HG03175 (cell line): ENCODE data around the gene C1orf226.

ENCODE experiments used
- ATAC-seq: cut with Tn5 transposase; IDR thresholded peaks from one replicate; pipeline ENCODE4 v1.9.1; 2021; ENCODE audit warnings: mild to moderate bottlenecking, moderate library complexity; ENCODE audit not compliant: unreplicated experiment

Gene C1orf226

GRCh38 chr1:162365284-162366020 is 16.1 kb upstream of the C1orf226 start:
- ATAC-seq = no peak

GRCh38 chr1:162366149-162366548 is 15.4 kb upstream of the C1orf226 start:
- no peak for ATAC-seq

- no peak for ATAC-seq
These were observed 14.9 kb upstream of the C1orf226 start for GRCh38 chr1:162366671-162367070.

- ATAC-seq = no peak
These were observed 14.5 kb upstream of the C1orf226 start for GRCh38 chr1:162367073-162367472.

GRCh38 chr1:162367772-162368171 is 13.8 kb upstream of the C1orf226 start:
- ATAC-seq = no peak

GRCh38 chr1:162368451-162368850 is 13.1 kb upstream of the C1orf226 start:
- no peak for ATAC-seq

GRCh38 chr1:162369571-162369970 is 12.0 kb upstream of the C1orf226 start:
- no peak for ATAC-seq

GRCh38 chr1:162370161-162370560 is 11.4 kb upstream of the C1orf226 start:
- ATAC-seq = no peak

GRCh38 chr1:162370721-162371120 is 10.8 kb upstream of the C1orf226 start:
- no peak for ATAC-seq

GRCh38 chr1:162371611-162372010 is 9.9 kb upstream of the C1orf226 start:
- ATAC-seq = no peak

- no peak for ATAC-seq
These were observed 9.1 kb upstream of the C1orf226 start for GRCh38 chr1:162372159-162373071.

GRCh38 chr1:162373072-162373427 is 8.5 kb upstream of the C1orf226 start:
- no peak for ATAC-seq

- no peak for ATAC-seq
These were observed 7.8 kb upstream of the C1orf226 start for GRCh38 chr1:162373541-162374260.

- ATAC-seq = no peak
These were observed 7.1 kb upstream of the C1orf226 start for GRCh38 chr1:162374406-162374805.

GRCh38 chr1:162375463-162375862 is 6.1 kb upstream of the C1orf226 start:
- no peak for ATAC-seq

- ATAC-seq = no peak
These were observed 4.8 kb upstream of the C1orf226 start, which contains the start of gene SPATA46 for GRCh38 chr1:162376691-162377090. TSS of gene SPATA46 (minus strand) at chr1:162376854. CDS start at chr1:162376790, 64 bp downstream.

GRCh38 chr1:162380061-162380846 is 1.3 kb upstream of the C1orf226 start:
- no peak for ATAC-seq

GRCh38 chr1:162381941-162382750 is 618 bp downstream of the C1orf226 start:
- ATAC-seq = no peak

GRCh38 chr1:162383091-162383490 is 1.6 kb downstream of the C1orf226 start:
- no peak for ATAC-seq

- no peak for ATAC-seq
These were observed 2.0 kb downstream of the C1orf226 start for GRCh38 chr1:162383516-162383915.
